OCI-LY3 (cell line): Measurements from ENCODE around the gene RDH16.

ENCODE experiments used
- H2AFZ ChIP-seq: fragments of 200-600, 300-600 bp; shearing (Covaris generic); 2 replicates; pipeline ENCODE4 v1.6.0; 2014; ENCODE audit warnings: antibody characterized with exemption, low read depth, low read length
- H3K27ac ChIP-seq: fragments of 200-600, 300-600 bp; sonication (generic); 2 replicates; pipeline ENCODE4 v1.5.1; 2014; ENCODE audit warnings: mild to moderate bottlenecking, low read length, moderate library complexity, mixed read lengths
- H3K27me3 ChIP-seq: fragments of 200-600, 300-600 bp; sonication (generic); 2 replicates; pipeline ENCODE4 v1.6.1; 2014; ENCODE audit warnings: low read depth, low read length, mixed read lengths
- H3K36me3 ChIP-seq: fragments of 200-600, 300-600 bp; sonication (generic); replicated peaks from 2 replicates; pipeline ENCODE3; 2014; ENCODE audit warnings: low read depth, low read length, mixed read lengths
- H3K4me1 ChIP-seq: fragments of 300-600, 200-600 bp; sonication (generic); 2 replicates; pipeline ENCODE4 v1.6.1; 2014; ENCODE audit warnings: low read length, mixed read lengths
- H3K4me2 ChIP-seq: fragments of 200-600, 300-600 bp; sonication (generic); 2 replicates; pipeline ENCODE4 v1.6.1; 2014; ENCODE audit warnings: low read length, mixed read lengths
- H3K4me3 ChIP-seq: fragments of 300-600, 200-600 bp; sonication (generic); 2 replicates; pipeline ENCODE4 v1.5.1; 2014; ENCODE audit warnings: antibody characterized with exemption, mild to moderate bottlenecking, low read length, moderate library complexity
- H3K79me2 ChIP-seq: fragments of 300-600, 200-600 bp; shearing (Covaris generic); 2 replicates; pipeline ENCODE4 v1.6.1; 2014; ENCODE audit warnings: mild to moderate bottlenecking, low read length, mixed read lengths
- H3K9ac ChIP-seq: fragments of 300-600, 200-600 bp; shearing (Covaris generic); 2 replicates; pipeline ENCODE4 v1.6.0; 2014; ENCODE audit warnings: mild to moderate bottlenecking, low read length, moderate library complexity
- H3K9me3 ChIP-seq: fragments of 200-600, 300-600 bp; shearing (Covaris generic); 2 replicates; pipeline ENCODE4 v1.6.1; 2014; ENCODE audit warnings: low read length, mixed read lengths; ENCODE audit not compliant: insufficient read depth
- H4K20me1 ChIP-seq: fragments of 200-600, 300-600 bp; sonication (generic); 2 replicates; pipeline ENCODE4 v1.6.1; 2016; ENCODE audit warnings: low read length, mixed read lengths; ENCODE audit not compliant: insufficient read depth
- EZH2phosphoT487 ChIP-seq: fragments of 200-600 bp; shearing (Covaris generic); IDR thresholded peaks from 2 replicates; pipeline ENCODE4 v1.6.1; 2018; ENCODE audit warnings: antibody characterized with exemption, mixed run types, low read depth
- TF ChIP-seq, protein P1 (sequence below): fragments of 200-600, 300-600 bp; sonication (generic); IDR thresholded peaks from 2 replicates; pipeline ENCODE4 v1.5.1; 2014; ENCODE audit warnings: antibody characterized with exemption, low read length, low read depth

RDH16 gene

DNA sequence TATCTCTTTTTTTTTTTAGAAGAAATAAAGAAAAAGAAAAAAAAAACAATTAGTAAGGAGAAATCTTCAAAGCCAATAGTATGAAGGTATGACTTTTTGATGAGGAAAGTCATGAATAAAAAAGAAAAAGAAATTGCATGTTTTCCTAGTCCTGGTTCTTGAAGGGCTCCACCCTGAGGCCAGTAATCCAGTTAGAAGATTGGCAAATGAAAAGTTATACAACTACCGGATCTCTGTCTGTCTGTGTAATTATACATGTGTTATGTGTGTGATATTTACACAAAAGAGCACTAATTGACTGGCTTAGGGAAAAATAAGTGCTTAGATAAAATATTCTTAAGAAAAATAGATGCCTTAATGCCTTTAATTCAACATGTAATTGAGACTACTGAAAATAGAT is 51.6 kb downstream of the RDH16 start:
- Histone ChIP-seq H3K4me3 (no peak overlapping the region), H3K27ac (no peak overlapping the region), H3K9ac (no peak overlapping the region), H3K36me3 (no peaks in the 10 kb centered on the region), H2AFZ (no peak overlapping the region), H3K79me2 (no peaks in the 10 kb centered on the region), H3K4me2 (no peak overlapping the region), H4K20me1 (no peaks in the 10 kb centered on the region), H3K27me3 (peaks cover 3% of the 10 kb centered on the region; the same call in 1 of the 2 replicates), H3K4me1 (no peaks in the 10 kb centered on the region), H3K9me3 (no peaks in the 10 kb centered on the region)
- TF ChIP-seq EZH2phosphoT487, result no peak
- TF ChIP-seq, protein P1, sequence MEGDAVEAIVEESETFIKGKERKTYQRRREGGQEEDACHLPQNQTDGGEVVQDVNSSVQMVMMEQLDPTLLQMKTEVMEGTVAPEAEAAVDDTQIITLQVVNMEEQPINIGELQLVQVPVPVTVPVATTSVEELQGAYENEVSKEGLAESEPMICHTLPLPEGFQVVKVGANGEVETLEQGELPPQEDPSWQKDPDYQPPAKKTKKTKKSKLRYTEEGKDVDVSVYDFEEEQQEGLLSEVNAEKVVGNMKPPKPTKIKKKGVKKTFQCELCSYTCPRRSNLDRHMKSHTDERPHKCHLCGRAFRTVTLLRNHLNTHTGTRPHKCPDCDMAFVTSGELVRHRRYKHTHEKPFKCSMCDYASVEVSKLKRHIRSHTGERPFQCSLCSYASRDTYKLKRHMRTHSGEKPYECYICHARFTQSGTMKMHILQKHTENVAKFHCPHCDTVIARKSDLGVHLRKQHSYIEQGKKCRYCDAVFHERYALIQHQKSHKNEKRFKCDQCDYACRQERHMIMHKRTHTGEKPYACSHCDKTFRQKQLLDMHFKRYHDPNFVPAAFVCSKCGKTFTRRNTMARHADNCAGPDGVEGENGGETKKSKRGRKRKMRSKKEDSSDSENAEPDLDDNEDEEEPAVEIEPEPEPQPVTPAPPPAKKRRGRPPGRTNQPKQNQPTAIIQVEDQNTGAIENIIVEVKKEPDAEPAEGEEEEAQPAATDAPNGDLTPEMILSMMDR, result no peak

- H3K9me3 ChIP-seq, result no peaks in the 10 kb centered on the region
- no peak overlapping the region for H2AFZ ChIP-seq
- H3K79me2 ChIP-seq, result no peaks in the 10 kb centered on the region
- TF ChIP-seq EZH2phosphoT487, result no peak
- TF ChIP-seq, protein P1, result no peak
- no peaks in the 10 kb centered on the region for H3K4me1 ChIP-seq
- no peak overlapping the region for H3K9ac ChIP-seq
- no peaks in the 10 kb centered on the region for H3K36me3 ChIP-seq
- H3K27ac ChIP-seq, result no peak overlapping the region
- H4K20me1 ChIP-seq, result no peaks in the 10 kb centered on the region
- H3K4me3 ChIP-seq, result no peak overlapping the region
- peaks cover 3% of the 10 kb centered on the region; the same call in 1 of the 2 replicates for H3K27me3 ChIP-seq
- H3K4me2 ChIP-seq, result no peak overlapping the region
Measured at GRCh38 chr12:56903374-56903773, 54.0 kb downstream of the RDH16 start.
